ENCODE data around the gene SARS1.
"Not testable (repeated sequence)": the region's sequence is repeated elsewhere in the genome, so short reads cannot be mapped to it uniquely, and the experiment has no call there.

SARS1 gene

DNA sequence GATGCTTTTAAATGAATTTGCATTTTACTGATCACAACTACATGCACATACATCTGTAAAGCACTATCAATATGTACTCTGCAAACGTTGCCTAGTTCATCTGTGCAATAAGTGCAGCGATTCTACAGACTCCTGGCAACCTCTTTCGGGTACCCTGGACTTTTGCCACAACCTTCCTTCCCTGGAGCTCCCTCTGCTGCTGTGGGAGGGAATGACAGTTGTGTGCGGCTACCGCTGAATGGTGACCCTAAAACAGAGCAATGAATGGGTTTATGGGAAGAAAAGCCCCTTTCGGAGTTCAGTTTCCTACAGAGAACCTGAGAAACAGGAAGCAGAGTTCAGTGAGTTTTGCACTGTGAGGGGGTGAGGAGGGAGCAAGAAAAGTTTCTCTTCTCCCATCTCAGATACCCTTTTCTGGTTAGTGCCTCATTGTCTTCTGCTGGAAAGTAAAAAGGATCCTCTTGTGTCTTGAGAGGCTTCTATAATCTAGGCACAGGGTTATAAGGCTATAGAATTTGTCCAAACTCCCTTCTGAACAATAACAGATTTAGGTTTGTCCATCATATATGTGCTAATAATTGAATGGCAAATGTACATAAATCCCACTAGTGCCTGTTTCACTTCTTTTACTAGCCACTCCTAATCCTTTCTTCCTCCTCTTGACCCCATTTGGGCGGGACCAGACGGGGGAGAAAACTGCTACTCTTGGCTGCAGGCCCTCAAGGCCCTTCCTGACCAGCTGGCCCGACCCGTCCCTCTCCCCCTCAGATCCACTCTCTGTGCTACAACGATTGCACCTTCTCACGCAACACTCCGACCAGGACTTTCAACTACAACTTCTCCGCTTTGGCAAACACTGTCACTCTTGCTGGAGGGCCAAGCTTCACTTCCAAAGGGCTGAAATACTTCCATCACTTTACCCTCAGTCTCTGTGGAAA, 19.8 kb upstream of the SARS1 start:
- DNase-seq = no peak

DNA sequence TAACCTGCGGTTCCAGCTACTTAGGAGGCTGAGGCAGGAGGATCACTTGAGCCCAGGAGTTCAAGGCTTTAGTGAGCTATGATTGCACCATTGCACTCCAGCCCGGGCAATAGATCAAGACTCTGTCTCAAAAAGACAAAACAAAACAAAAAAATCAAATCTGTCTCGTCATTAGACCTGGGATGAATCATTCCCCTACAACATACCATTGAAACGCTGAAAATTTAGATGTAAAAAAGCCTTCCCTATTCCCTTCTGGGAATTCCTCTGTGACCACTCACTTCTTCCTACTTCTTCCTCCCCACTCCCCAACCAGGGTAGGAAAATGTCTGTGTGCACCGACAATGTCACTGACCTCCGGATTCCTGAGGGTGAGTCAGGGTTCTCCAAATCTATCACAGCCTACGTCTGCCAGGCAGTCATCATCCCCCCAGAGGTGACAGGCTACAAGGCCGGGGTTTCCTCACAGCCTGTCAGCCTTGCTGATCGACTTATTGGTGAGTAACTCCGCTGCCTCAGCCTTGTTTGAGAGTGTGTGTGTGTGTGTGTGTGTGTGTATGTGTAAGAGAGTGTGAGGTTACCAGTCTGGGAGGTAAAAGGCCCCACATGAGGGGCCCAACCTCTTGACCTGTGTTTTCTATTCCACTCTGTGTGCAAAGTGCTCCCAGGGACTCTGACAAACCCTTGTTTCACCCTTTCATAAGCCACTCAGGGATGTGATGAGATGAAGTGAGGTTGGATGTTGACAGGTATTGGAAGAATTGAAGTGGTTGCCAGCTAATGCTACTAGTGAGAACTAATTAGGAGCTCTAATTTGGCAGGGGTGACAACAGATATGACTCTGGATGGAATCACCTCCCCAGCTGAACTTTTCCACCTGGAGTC, 16.3 kb upstream of the SARS1 start:
- no peak for DNase-seq

DNA sequence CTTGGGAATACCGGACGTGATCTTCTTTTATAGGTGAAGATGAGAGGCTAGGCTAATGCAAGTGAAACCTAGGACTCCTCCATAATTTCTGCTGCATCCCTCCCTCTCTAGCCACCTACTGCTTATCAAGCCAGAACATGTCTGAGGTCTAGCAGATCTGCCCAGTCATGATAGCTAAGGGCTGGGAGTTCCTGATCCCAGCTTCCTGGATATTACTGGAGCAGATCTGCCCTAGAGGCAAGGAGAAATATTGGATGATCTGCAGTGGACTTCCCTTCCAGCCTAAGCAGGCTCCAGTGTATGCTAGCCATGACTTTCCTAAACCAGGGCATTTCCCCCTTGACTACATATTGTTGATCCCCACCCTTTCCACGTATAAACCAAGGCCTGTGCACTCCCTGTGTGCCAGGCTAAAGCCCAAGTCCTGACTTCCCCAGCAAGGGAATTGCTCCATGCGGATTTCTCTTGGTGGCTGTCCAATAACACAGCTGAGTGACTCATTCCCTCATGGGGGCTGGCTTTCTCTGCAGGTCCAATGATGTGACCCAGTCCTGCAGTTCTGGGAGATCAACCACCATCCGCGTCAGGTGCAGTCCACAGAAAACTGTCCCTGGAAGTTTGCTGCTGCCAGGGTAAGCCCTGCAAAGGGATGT, 15.5 kb upstream of the SARS1 start:
- no peak for DNase-seq

DNA sequence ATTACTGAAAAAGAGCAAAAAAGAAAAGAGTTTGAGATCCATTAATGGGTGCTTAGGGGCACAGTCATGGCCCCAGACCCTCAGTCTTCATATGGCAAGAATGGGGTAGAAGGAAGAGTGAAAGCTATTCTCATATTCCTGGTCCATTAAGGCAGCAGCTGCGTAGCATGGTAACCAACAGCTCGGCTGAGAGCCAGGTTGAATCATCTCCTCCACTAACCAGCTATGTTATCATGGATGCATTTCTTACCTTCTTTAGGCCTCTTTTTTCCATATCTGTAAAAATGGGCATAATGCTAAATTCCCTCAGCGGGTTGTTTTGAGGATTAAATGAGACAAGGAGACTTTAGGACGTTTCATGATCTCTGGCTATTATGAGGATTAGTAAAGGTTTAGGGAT, 15.0 kb upstream of the SARS1 start:
- DNase-seq = no peak

DNA sequence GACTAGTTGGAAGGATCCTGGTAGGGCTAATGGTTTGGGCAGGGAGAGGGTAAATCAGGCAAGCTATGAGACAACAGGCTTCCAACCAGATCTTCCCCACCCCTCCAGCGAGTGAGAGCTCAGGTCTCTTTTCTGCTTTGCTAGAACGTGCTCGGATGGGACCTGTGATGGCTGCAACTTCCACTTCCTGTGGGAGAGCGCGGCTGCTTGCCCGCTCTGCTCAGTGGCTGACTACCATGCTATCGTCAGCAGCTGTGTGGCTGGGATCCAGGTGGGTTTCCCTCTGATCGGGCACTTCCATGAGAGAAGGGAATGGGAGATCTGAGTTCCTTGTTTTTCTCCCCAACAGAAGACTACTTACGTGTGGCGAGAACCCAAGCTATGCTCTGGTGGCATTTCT, 14.0 kb upstream of the SARS1 start:
- DNase-seq = no peak

DNA sequence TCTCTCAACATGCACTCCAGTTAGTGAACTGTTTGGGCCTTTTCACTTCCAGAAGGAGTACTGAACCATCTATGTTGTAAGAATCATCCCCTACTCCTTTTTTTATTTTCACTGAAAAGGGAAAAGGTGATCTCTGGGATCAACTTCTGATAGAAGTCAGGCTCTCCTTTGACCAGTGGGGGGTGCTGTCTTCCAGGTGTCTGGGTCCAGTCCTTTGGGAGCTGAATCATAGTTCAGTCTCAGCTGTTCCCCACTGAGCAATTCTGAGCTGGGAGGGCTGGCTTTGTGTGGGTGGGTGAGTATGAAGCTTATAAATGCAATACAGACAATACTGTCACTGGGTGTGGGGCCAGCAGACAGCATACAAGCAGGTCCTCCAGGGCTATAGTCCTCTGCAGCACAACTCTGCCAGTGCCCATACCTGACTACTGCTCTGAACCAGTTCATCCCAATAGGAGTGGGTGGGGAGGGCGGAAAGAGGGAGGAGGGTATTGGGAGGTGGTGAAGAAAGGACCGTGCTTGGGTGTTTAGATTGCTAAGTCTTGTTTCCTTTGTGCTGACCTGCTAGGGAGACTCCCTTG, 12.5 kb upstream of the SARS1 start:
- no peak for DNase-seq

DNA sequence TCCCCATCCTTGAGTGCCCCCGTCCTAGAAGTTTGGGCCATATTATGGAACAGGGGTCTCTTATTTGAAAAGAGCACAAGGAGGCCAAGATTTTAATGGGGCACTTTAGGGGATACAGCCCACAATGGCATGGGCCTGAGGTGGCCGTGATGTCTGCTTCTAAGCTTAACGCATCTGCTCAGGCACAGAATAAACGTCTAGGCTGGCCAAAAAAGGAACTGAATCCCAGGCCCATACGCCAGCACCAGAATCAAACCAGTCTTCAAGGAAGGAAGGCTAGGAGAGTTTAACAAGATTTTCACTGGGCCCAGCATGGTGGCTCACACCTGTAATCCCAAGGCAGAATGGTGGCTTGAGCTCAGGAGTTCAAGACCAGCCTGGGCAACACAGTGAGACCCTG, 9.2 kb upstream of the SARS1 start:
- DNase-seq = no peak

DNA sequence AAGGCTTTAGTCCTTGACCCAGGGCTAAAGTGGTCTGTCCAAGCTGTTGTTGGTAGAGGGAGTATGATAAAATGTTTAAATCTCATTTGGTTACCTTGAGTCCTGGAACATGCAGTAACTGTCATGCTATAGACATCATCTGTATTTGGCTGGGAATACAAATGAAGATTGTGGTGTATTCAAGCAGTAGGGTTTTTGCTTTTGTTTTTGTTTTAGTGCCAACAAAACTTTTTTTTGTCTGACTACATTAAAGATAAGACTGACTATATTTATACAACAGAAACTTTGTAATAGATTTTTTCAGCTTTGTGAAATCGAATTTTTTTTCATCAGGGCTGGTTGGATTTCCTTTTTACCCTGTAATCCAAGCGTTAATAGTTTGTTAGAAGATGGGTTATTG, 7.4 kb upstream of the SARS1 start:
- DNase-seq = no peak

DNA sequence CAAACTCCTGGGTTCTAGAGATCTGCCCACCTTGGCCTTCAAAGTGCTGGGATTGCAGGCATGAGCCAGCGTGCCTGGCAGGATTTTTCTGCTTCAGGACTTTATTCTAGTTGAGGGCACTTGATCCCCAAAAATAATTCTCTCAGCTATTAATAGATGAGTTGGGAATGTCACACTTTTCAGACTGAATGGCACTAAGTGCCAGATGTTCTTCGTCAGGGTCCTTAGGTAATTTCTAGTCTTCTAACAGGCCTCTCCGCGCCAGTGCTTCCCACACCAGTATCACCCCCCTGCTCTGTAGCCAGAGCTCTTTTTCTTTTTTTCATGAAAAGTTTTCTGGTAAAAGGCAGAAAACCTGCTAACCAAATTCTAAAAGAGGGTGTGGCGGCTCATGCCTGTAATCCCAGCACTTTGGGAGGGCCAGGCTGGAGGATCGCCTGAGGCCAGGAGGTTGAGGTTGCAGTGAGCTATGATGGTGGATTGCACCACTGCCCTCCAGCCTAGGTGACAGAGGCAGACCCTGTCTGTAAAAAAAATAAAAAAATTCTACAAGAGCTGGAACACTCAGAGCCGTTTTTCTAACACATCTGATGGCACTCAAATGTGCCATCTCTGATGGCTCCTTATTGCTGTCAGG, 6.1 kb upstream of the SARS1 start:
- no peak for DNase-seq

DNA sequence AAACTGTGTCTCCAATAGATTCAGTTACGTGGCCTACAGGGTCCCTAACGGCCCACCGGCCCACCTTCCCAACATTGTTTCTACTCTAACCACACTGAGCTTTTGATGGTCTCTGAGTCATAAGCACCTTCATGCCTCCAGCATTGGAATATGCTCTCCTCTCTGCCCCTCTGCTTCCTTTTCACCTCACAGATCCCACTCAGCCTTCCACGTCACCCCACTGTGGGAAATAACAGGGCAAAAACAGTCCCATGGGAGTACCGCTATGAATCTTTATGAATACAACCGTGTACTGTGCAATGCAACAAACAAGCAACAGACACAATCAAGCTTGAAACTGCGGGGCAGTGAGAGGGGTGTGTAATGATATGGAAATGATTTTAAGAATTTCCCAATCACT, 5.3 kb upstream of the SARS1 start:
- no peak for DNase-seq

DNA sequence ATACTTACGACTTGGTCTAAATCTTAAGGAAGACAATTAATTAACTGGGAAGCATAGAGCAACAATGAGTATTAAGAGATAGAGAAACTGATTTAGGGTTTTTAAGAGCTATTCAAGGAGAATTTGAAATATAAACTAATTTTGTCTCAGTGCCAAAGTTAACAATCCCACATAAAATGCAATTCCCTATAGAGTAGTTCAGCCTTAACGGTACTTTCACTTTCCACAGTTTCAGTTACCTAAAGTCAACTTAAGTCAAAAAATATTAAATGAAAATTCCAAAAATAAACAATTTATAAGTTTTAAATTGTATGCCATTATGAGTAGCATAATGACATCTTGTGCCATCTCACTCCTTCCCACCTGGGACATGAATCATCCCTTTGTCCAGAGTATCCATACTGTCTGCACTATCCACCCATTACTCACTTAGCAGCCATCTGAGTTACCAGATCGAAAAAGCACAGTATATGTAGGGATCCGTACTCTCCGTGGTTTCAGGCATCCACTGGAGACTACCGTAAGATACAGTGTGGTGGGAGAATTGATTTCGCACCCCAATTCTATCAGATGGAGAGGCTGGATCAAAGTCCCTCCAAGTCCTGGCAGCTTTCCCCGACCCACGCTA, 4.8 kb upstream of the SARS1 start:
- DNase-seq = no peak

DNA sequence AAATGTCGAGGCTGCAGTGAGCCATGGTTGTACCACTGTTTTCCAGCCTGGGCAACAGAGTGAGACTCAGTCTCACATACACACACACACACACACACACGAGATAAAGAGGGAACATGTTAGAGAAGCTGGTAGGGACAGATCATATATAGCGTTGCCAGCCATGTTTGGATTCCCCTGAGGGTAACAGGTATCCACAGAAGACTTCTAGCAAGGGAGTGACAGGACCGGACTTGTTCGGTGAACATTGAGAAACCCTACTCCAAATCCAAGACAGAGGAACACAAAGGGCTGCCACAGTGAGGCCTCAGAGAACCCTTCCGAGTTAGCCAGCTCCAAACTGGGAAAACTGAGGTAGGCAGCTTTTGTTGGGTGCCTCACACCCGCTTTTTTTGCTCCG, 3.7 kb upstream of the SARS1 start:
- no peak for DNase-seq

DNA sequence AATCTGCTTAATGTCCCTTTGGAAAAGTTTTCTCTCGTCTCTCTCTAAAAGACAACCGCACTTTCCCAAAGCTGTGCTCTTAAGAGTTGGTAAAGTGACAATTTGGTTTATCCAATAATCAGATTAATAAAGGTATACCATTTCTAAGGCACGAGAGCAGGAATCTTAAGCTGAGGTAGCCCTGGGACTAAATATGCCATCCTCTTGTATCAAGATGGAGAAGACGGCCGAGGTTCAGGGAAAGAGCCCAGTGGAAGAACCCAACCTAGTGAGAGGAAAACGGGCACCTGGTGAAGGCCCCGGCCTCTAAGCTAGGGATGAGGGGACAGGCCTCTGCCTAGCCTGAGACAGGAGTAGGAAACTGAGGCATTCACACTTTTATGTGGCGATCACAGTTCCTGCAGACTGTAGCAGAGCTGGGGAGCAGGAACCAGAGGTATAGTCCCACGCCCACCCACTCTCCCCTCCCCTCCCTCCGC, 334 bp upstream of the SARS1 start:
- no peak for DNase-seq

DNA sequence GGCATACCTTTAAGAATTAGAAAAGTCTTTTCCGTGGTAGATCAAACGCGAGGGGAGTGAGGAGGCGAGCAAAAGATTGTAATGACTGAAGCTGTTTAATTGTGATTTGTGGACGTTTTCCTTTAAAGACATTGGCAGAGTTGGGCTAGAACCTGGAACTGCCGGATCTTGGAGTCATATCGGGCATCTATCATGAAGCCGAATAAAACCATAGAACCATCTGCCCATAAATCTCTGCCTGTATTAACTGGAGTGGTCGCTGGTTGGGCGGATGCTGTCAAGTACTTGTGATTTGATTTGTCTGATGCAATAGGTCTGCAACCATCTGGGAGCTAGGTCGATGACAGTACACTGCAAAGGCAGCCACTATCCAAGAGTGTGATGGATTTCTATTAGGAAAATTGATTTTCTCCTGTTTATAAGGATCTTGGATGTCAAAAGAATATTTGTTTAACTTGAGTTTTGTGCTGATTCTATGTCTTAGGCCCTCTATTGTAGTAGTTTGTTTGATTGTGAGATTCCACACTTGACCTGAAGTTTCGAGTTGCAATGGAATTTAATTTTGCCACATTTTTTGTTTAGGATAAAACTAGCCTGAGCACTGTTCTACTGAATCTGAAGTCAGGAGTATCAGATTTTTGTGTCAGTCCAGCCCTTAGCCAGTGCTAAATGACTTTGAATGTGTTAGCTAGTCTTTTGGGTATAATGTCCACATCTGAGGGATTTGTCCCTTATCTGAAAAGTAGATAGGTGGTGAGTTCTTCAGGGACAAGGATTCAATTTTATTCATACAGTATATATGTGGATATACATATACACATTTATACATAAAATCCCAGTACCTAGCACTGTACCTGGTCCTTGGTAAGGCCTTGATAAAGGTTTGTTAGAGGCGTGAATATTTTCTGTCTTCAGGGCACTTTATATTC, 1.2 kb downstream of the SARS1 start:
- DNase-seq = no peak

DNA sequence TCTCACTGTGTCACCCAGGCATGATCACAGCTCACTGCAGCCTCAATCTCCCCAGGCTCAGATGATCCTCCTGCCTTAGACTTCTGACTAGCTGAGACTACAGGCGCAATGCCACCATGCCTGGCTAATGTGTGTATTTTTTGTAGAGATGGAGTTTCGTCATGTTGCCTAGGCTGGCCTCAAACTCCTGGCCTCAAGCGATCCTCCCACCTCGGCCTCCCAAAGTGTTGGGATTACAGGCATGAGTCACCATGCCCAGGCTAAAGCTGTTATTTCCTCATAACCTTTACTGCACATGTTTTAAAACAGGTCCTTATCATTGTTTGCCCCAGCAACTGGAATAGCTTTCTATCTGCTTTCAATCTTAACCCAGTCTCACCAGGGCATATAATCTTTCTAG, 2.9 kb downstream of the SARS1 start:
- DNase-seq = no peak

DNA sequence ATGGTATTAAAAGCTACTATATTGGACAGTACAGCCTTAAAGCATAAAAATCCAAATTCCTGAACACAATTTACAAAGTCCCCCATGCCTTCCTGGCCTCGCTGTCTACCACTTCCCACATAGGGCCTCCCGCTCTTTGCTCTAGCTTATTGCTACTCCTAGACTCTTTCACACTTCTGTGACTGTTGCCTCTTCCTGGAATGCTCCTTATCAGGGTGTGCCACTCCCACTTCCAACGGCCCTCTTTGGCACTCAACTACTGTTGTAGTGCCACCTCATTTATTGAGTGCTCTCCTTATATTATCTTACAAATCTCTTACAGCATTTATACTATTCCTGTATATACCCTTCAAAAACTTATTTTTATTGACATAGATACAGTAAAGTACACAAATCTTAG, 4.8 kb downstream of the SARS1 start:
- no peak for DNase-seq

DNA sequence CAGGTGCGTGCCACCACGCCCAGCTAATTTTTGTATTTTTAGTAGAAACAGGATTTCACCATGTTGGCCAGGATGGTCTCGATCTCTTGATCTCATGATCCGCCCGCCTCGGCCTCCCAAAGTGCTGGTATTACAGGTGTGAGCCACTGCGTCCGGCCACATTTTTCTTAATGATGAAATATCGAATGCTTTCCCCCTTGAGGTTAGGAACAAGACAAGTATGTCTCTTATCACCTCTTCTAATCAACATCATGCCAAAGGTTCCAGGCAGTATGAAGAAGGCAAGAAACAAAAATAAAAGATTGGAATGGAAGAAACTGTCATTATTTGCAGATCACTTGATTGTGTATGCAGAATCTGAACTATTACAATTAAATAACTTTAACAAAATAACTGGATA, 7.5 kb downstream of the SARS1 start:
- not testable (repeated sequence) for DNase-seq

DNA sequence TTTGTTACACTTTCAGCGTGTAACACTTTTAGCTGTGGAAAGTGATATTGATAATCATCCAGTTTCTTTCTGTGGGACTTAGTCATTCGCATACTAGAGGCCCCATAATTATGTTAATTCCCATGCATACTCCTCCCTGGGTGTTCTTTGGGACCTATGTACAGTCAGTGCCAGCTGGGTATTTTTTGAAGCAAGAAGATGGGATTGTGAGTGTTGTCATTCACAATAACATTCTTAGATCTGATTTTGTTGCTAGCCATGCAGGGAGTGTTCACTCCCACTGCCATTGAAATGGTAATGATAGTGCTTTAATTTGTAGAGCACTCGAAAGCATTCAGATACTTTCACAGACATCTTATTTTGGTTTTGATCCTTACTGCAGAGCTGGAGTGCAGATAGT, 11.6 kb downstream of the SARS1 start:
- no peak for DNase-seq

DNA sequence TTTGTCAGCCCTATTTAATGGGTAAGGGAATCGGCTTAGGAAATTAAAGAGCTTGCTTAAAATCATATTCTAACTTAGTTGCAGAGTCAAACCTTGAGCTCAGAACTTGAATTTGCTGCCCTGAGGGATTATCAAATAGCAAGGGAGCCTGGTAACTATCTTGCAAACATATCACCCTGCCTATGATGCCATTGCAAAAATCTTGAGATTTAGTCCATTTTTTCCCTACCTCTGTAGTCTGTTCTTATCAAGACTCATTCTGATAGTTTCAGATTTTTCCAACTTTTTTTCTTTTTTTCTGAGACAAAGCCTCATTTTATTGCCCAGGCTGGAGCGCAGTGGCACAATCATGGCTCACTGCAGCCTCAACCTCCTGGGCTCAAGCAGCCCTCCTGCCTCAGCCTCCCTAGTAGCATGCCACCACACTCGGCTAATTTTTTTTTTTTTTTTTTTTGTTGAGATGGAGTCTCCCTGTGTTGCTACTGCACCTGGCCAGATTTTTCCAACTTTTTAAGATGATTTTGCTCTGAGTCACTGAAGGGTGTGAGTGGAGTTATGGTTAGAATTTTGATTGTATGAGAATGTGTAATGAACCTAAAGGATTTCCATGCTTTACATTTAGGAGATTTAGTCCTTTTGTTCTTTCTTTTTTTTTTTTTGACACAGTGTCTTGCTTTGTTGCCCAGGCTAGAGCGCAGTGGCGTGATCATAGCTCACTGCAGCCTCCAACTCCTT, 12.2 kb downstream of the SARS1 start:
- no peak for DNase-seq

DNA sequence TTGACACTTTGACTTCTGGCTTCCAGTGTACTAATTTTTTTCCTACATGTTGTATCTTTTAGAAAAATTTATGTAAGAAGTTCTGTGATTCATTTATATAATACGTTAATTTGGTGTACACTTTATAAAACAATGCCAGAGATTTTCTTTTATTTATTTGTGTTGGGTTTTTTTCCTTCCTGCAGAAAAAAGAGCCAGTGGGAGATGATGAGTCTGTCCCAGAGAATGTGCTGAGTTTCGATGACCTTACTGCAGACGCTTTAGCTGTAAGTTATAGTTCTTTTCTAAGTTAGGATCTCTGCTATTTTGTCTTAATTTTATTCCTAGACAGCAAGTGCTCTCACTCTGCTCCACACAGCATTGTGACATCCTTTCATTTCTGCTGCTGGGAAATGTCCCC, 14.4 kb downstream of the SARS1 start:
- DNase-seq = no peak

All from left hindlimb (tissue), 1 donor.